Measurements from ENCODE around the gene VSX1. TPM values are rescaled to one million over a fixed set of nuclear protein-coding genes. Genes with fewer than 3 reads are reported as not detected.

Gene VSX1
- total RNA-seq, 6 donors from 2014 or later, result not detected

- Histone ChIP-seq H3K4me1 (peaks cover 66 to 76% (median 71%) of the 10 kb centered on the region in 4 donors), H3K27ac (peak overlapping the region; percentile 72 to 89 (median 78)), H3K27me3 (no peaks in the 10 kb centered on the region), H3K4me3 (no peak overlapping the region), H3K9me3 (no peaks in the 10 kb centered on the region), H3K36me3 (peaks cover 9 to 21% (median 12%) of the 10 kb centered on the region in 4 donors)
- ATAC-seq (ENCODE audit: low FRiP score in 2 of 2) (no peak), DNase-seq (no peak)
- TF ChIP-seq CTCF (IDR thresholded peaks at IDR 0.05) (no peak), POLR2A (IDR thresholded peaks at IDR 0.05) (no peak), POLR2AphosphoS5 (IDR thresholded peaks at IDR 0.05) (no peak), EP300 (IDR thresholded peaks at IDR 0.05) (no peak)
- 85 to 100% methylated on average over 2 to 9 of the region's 9 CpGs for WGBS, 2 donors
Observed at GRCh38 chr20:25043499-25044260, 38.3 kb downstream of the VSX1 start.

GRCh38 chr20:25042531-25043498 is 39.1 kb downstream of the VSX1 start:
- Histone ChIP-seq H3K27me3 (no peaks in the 10 kb centered on the region), H3K9me3 (no peaks in the 10 kb centered on the region), H3K27ac (peak overlapping the region; percentile 72 to 89 (median 78)), H3K4me3 (no peak overlapping the region), H3K36me3 (peaks cover 9 to 19% (median 12%) of the 10 kb centered on the region in 4 donors), H3K4me1 (peaks cover 67 to 76% (median 72%) of the 10 kb centered on the region in 4 donors)
- no peak for TF ChIP-seq POLR2A (IDR thresholded peaks at IDR 0.05)
- no peak for TF ChIP-seq EP300 (IDR thresholded peaks at IDR 0.05)
- TF ChIP-seq POLR2AphosphoS5 (IDR thresholded peaks at IDR 0.05), result peak; percentile 17 to 62
- DNase-seq, result peak in 1 of 2 donors; percentile 92
- 58 to 62% methylated on average over 11 to 14 of the region's 14 CpGs for WGBS, 2 donors
- ATAC-seq (ENCODE audit: low FRiP score in 2 of 2), result peak; percentile 70 to 78

- peak overlapping the region; percentile 73 to 89 (median 78) for H3K27ac ChIP-seq
- peaks cover 70 to 76% (median 72%) of the 10 kb centered on the region in 4 donors for H3K4me1 ChIP-seq
- H3K4me3 ChIP-seq, result no peak overlapping the region
- 89 to 90% methylated on average over 14 to 20 of the region's 21 CpGs for WGBS, 2 donors
- no peaks in the 10 kb centered on the region for H3K27me3 ChIP-seq
- peaks cover 4 to 10% (median 7%) of the 10 kb centered on the region in 4 donors for H3K36me3 ChIP-seq
- no peak for TF ChIP-seq POLR2AphosphoS5 (IDR thresholded peaks at IDR 0.05)
- TF ChIP-seq POLR2A (IDR thresholded peaks at IDR 0.05), result no peak
- no peak for TF ChIP-seq CTCF (IDR thresholded peaks at IDR 0.05)
- no peak for TF ChIP-seq EP300 (IDR thresholded peaks at IDR 0.05)
- DNase-seq (no peak), ATAC-seq (ENCODE audit: low FRiP score in 2 of 2) (no peak)
- H3K9me3 ChIP-seq, result no peaks in the 10 kb centered on the region
Observed at GRCh38 chr20:25041813-25042530, 40.0 kb downstream of the VSX1 start.

GRCh38 chr20:25040438-25040831 is 41.5 kb downstream of the VSX1 start:
- Histone ChIP-seq H3K9me3 (no peaks in the 10 kb centered on the region), H3K27ac (peak overlapping the region; percentile 73 to 89 (median 82)), H3K4me1 (peaks cover 81 to 86% (median 84%) of the 10 kb centered on the region in 4 donors), H3K4me3 (no peak overlapping the region), H3K36me3 (no peaks in the 10 kb centered on the region), H3K27me3 (no peaks in the 10 kb centered on the region)
- TF ChIP-seq EP300 (IDR thresholded peaks at IDR 0.05), result no peak
- no peak for TF ChIP-seq CTCF (IDR thresholded peaks at IDR 0.05)
- TF ChIP-seq POLR2A (IDR thresholded peaks at IDR 0.05), result no peak
- TF ChIP-seq POLR2AphosphoS5 (IDR thresholded peaks at IDR 0.05), result no peak
- peak; percentile 34 to 69 for ATAC-seq (ENCODE audit: low FRiP score in 2 of 2)
- DNase-seq, result peak in 1 of 2 donors; percentile 65
- 42 to 60% methylated on average over 4 to 6 of the region's 6 CpGs for WGBS, 2 donors

Measured in upper lobe of left lung (tissue), 6 donors.